H9 (cell line): ENCODE data around the gene PNMA6E. TPM values are rescaled to one million over a fixed set of nuclear protein-coding genes. Genes with fewer than 3 reads are reported as not detected.

Source experiments
- DNase-seq: peaks from one replicate; pipeline ENCODE4 v3.0.0-alpha.2; 2017
- H2AFZ ChIP-seq: one replicate; pipeline ENCODE4 v1.6.1; 2013; ENCODE audit warnings: mild to moderate bottlenecking, low read length, control low read depth, moderate library complexity
- H2AK5ac ChIP-seq: 2 replicates; pipeline ENCODE4 v1.6.1; 2013; ENCODE audit warnings: low read length, control low read depth, mixed read lengths; ENCODE audit not compliant: insufficient read length
- H2BK120ac ChIP-seq: one replicate; pipeline ENCODE4 v1.6.1; 2013; ENCODE audit warnings: low read depth, mild to moderate bottlenecking, low read length, control low read depth, inconsistent platforms; ENCODE audit not compliant: poor library complexity, severe bottlenecking
- H2BK12ac ChIP-seq: 2 replicates; pipeline ENCODE4 v1.6.1; 2013; ENCODE audit warnings: low read length, control low read depth, mixed read lengths, low read depth; ENCODE audit not compliant: insufficient read length
- H2BK15ac ChIP-seq: 2 replicates; pipeline ENCODE4 v1.6.1; 2013; ENCODE audit warnings: low read depth, low read length, control low read depth
- H2BK20ac ChIP-seq: one replicate; pipeline ENCODE4 v1.6.1; 2013; ENCODE audit warnings: low read depth, mild to moderate bottlenecking, low read length, control low read depth, inconsistent platforms; ENCODE audit not compliant: poor library complexity, severe bottlenecking
- H2BK5ac ChIP-seq: 2 replicates; pipeline ENCODE4 v1.6.1; 2013; ENCODE audit warnings: low read length, control low read depth, mixed read lengths; ENCODE audit not compliant: insufficient read length
- H3K14ac ChIP-seq: 2 replicates; pipeline ENCODE4 v1.6.1; 2013; ENCODE audit warnings: low read length, control low read depth; ENCODE audit not compliant: insufficient read depth
- H3K18ac ChIP-seq: 2 replicates; pipeline ENCODE4 v1.6.1; 2013; ENCODE audit warnings: low read depth, mild to moderate bottlenecking, mixed read lengths, low read length, control low read depth; ENCODE audit not compliant: insufficient read length
- H3K23ac ChIP-seq: 2 replicates; pipeline ENCODE4 v1.6.1; 2013; ENCODE audit warnings: low read length, control low read depth, mixed read lengths, low read depth; ENCODE audit not compliant: insufficient read length
- H3K23me2 ChIP-seq: 2 replicates; pipeline ENCODE4 v1.6.1; 2013; ENCODE audit warnings: low read depth, mild to moderate bottlenecking, mixed read lengths, low read length, control low read depth; ENCODE audit not compliant: insufficient read length, poor library complexity, severe bottlenecking
- H3K27ac ChIP-seq: 2 replicates; pipeline ENCODE4 v1.5.1; 2013; ENCODE audit warnings: low read length, control low read depth, mixed read lengths, low read depth; ENCODE audit not compliant: insufficient read length
- H3K27me3 ChIP-seq: 2 replicates; pipeline ENCODE4 v1.6.1; 2013; ENCODE audit warnings: low read length, control low read depth, inconsistent platforms; ENCODE audit not compliant: insufficient read depth
- H3K4ac ChIP-seq: 2 replicates; pipeline ENCODE4 v1.6.1; 2013; ENCODE audit warnings: low read depth, mild to moderate bottlenecking, control low read depth, inconsistent platforms, low read length, moderate library complexity
- H3K4me1 ChIP-seq: 2 replicates; pipeline ENCODE4 v1.6.1; 2013; ENCODE audit warnings: low read length, control low read depth, inconsistent platforms; ENCODE audit not compliant: insufficient read depth
- H3K4me2 ChIP-seq: 2 replicates; pipeline ENCODE4 v1.6.1; 2013; ENCODE audit warnings: low read length, control low read depth, mixed read lengths; ENCODE audit not compliant: insufficient read length, insufficient read depth
- H3K56ac ChIP-seq: 2 replicates; pipeline ENCODE4 v1.6.1; 2013; ENCODE audit warnings: low read depth, mild to moderate bottlenecking, mixed read lengths, low read length, control low read depth; ENCODE audit not compliant: insufficient read length
- H3K79me1 ChIP-seq: 2 replicates; pipeline ENCODE4 v1.6.1; 2013; ENCODE audit warnings: low read depth, mild to moderate bottlenecking, moderate library complexity, low read length, control low read depth, inconsistent platforms; ENCODE audit not compliant: insufficient read depth, poor library complexity, severe bottlenecking
- H3K79me2 ChIP-seq: 2 replicates; pipeline ENCODE4 v1.6.1; 2013; ENCODE audit warnings: low read length, control low read depth, inconsistent platforms; ENCODE audit not compliant: insufficient read depth
- H3K9ac ChIP-seq: 2 replicates; pipeline ENCODE4 v1.6.1; 2013; ENCODE audit warnings: low read length, control low read depth, mixed read lengths; ENCODE audit not compliant: insufficient read length; ENCODE audit errors: extremely low read depth
- H3K9me3 ChIP-seq: one replicate; pipeline ENCODE4 v1.6.1; 2013; ENCODE audit warnings: low read depth, low read length, inconsistent platforms; ENCODE audit not compliant: control insufficient read depth
- H3T11ph ChIP-seq: one replicate; pipeline ENCODE4 v1.6.1; 2013; ENCODE audit warnings: mild to moderate bottlenecking, low read length, control low read depth, inconsistent platforms
- H4K20me1 ChIP-seq: one replicate; pipeline ENCODE4 v1.6.1; 2013; ENCODE audit not compliant: control insufficient read depth, insufficient read length, insufficient read depth
- H4K5ac ChIP-seq: 2 replicates; pipeline ENCODE4 v1.6.1; 2013; ENCODE audit warnings: low read depth, mild to moderate bottlenecking, mixed read lengths, low read length, control low read depth; ENCODE audit not compliant: insufficient read length
- H4K8ac ChIP-seq: replicated peaks from 2 replicates; pipeline ENCODE4 v1.6.1; 2013; ENCODE audit warnings: low read length, control low read depth, mixed read lengths, low read depth; ENCODE audit not compliant: insufficient read length
- H4K91ac ChIP-seq: 2 replicates; pipeline ENCODE4 v1.6.1; 2013; ENCODE audit warnings: low read depth, mild to moderate bottlenecking, moderate library complexity, mixed read lengths, low read length, control low read depth; ENCODE audit not compliant: insufficient read length
- H3K27ac Mint-ChIP-seq, 3 experiments: 2 replicates in 2 of 3; 3 replicates in 1 of 3; pipeline ENCODE4 v1.8.0; 2020 to 2021; ENCODE audit warnings: mixed read lengths in 3 of 3, mild to moderate bottlenecking in 1 of 3, moderate library complexity in 1 of 3
- H3K27me3 Mint-ChIP-seq: 2 replicates; pipeline ENCODE4 v1.8.0; 2021; ENCODE audit warnings: low read depth, mild to moderate bottlenecking, moderate library complexity, mixed read lengths
- H3K36me3 Mint-ChIP-seq, 3 experiments: 2 replicates in 2 of 3; 3 replicates in 1 of 3; pipeline ENCODE4 v1.8.0; 2020 to 2021; ENCODE audit warnings: low read depth in 3 of 3, mixed read lengths in 3 of 3; ENCODE audit not compliant: insufficient read depth in 1 of 3
- H3K4me1 Mint-ChIP-seq, 2 experiments: 2 replicates each; pipeline ENCODE4 v1.8.0; 2020; ENCODE audit warnings: mixed read lengths in 2 of 2
- H3K4me3 Mint-ChIP-seq, 2 experiments: 2 replicates in 1 of 2; 3 replicates in 1 of 2; pipeline ENCODE4 v1.8.0; 2020 to 2021; ENCODE audit warnings: mild to moderate bottlenecking in 2 of 2, mixed read lengths in 2 of 2, moderate library complexity in 1 of 2
- H3K9me3 Mint-ChIP-seq, 2 experiments: 2 replicates in 1 of 2; 3 replicates in 1 of 2; pipeline ENCODE4 v1.8.0; 2020; ENCODE audit warnings: mild to moderate bottlenecking in 2 of 2, mixed read lengths in 2 of 2, moderate library complexity in 1 of 2
- CTCF ChIP-seq: fragments of 200-600 bp; sonication (generic); conservative IDR thresholded peaks from 3 replicates; pipeline ENCODE4 v1.8.0; 2021; ENCODE audit warnings: antibody characterized with exemption, mild to moderate bottlenecking
- WGBS: extraction: QIAGEN DNeasy Blood & Tissue Kit; methylation state at CpG from one replicate; pipeline ENCODE4 v1.1.7; 2013; ENCODE audit warnings: missing lambda C conversion rate, low lambda C conversion rate, mixed read lengths; ENCODE audit not compliant: insufficient read length; ENCODE audit errors: extremely low coverage; 5-methylcytosine and 5-hydroxymethylcytosine counted together
- total RNA-seq: library from RNA; stranded (reverse); gene quantifications from 2 replicates; pipeline ENCODE4 v1.2.1, GENCODE V29; 2021

Gene PNMA6E
- total RNA-seq, 1 experiment from 2014 or later = not detected

GRCh38 chrX:153357877-153358276 is 43.3 kb downstream of the PNMA6E start:
- Mint-ChIP-seq H3K27me3 (peaks cover 5% of the 10 kb centered on the region), H3K4me3 (no peak overlapping the region), H3K36me3 (peaks cover 11 to 26% (median 16%) of the 10 kb centered on the region in 3 experiments; a peak in 6 of 7 replicates), H3K4me1 (no peaks in the 10 kb centered on the region), H3K27ac (no peak overlapping the region), H3K9me3 (peaks cover 80 to 88% of the 10 kb centered on the region in 2 experiments)
- Histone ChIP-seq H3K27me3 (no peaks in the 10 kb centered on the region), H3K18ac (no peak overlapping the region), H2AFZ (no peak overlapping the region), H3K4me1 (no peaks in the 10 kb centered on the region), H2AK5ac (no peak overlapping the region), H3K27ac (no peak overlapping the region), H3K9ac (no peak overlapping the region), H3K23ac (no peak overlapping the region), H2BK5ac (no peak overlapping the region), H3K4ac (no peak overlapping the region), H2BK120ac (no peak overlapping the region), H2BK12ac (no peak overlapping the region), H3K9me3 (peaks cover 44% of the 10 kb centered on the region), H4K8ac (no peak overlapping the region), H3K56ac (no peak overlapping the region), H2BK20ac (no peak overlapping the region), H3T11ph (no peak overlapping the region), H3K79me1 (no peaks in the 10 kb centered on the region), H3K4me2 (no peak overlapping the region), H3K14ac (no peak overlapping the region), H3K79me2 (no peaks in the 10 kb centered on the region), H2BK15ac (no peak overlapping the region), H4K91ac (no peak overlapping the region), H3K23me2 (no peaks in the 10 kb centered on the region), H4K20me1 (no peaks in the 10 kb centered on the region), H4K5ac (no peak overlapping the region)
- no peak for TF ChIP-seq CTCF
- DNase-seq = no peak
- WGBS = no CpG with 5 or more reads among the region's 1 CpG
